ENCODE data around the gene GPR146.

The GPR146 gene

GRCh38 chr7:1043552-1044188 lies 676 bp upstream of the GPR146 start:
- DNase-seq (ENCODE audit: low read depth): no peak

GRCh38 chr7:1045069-1046063 lies 1.0 kb downstream of the GPR146 start:
- no peak for DNase-seq (ENCODE audit: low read depth)

- peak; percentile 70 for DNase-seq (ENCODE audit: low read depth)
These were observed 2.7 kb downstream of the GPR146 start for GRCh38 chr7:1046722-1047679.

GRCh38 chr7:1049006-1049741 lies 4.8 kb downstream of the GPR146 start:
- DNase-seq (ENCODE audit: low read depth): no peak

GRCh38 chr7:1049801-1050200 lies 5.5 kb downstream of the GPR146 start:
- no peak for DNase-seq (ENCODE audit: low read depth)

- DNase-seq (ENCODE audit: low read depth): no peak
These were observed 6.0 kb downstream of the GPR146 start for GRCh38 chr7:1050254-1050906.

- DNase-seq (ENCODE audit: low read depth): no peak
These were observed 6.8 kb downstream of the GPR146 start for GRCh38 chr7:1050956-1051690.

- no peak for DNase-seq (ENCODE audit: low read depth)
These were observed 7.9 kb downstream of the GPR146 start for GRCh38 chr7:1052031-1052818.

- no peak for DNase-seq (ENCODE audit: low read depth)
These were observed 8.7 kb downstream of the GPR146 start for GRCh38 chr7:1053002-1053411.

- no peak for DNase-seq (ENCODE audit: low read depth)
These were observed 9.5 kb downstream of the GPR146 start for GRCh38 chr7:1053816-1054370.

GRCh38 chr7:1054438-1054837 lies 10.1 kb downstream of the GPR146 start:
- no peak for DNase-seq (ENCODE audit: low read depth)

GRCh38 chr7:1054861-1055450 lies 10.6 kb downstream of the GPR146 start:
- peak; percentile 13 for DNase-seq (ENCODE audit: low read depth)

GRCh38 chr7:1055491-1055955 lies 11.2 kb downstream of the GPR146 start:
- DNase-seq (ENCODE audit: low read depth): no peak

GRCh38 chr7:1055956-1056784 lies 11.8 kb downstream of the GPR146 start:
- DNase-seq (ENCODE audit: low read depth): no peak

GRCh38 chr7:1056785-1057410 lies 12.6 kb downstream of the GPR146 start:
- no peak for DNase-seq (ENCODE audit: low read depth)

- DNase-seq (ENCODE audit: low read depth): no peak
These were observed 13.3 kb downstream of the GPR146 start for GRCh38 chr7:1057416-1058291.

Measured in T-helper 22 cell (primary cell).